GM19455 (cell line): ENCODE data around the gene ADA.

ENCODE experiments used
- ATAC-seq: cut with Tn5 transposase; IDR thresholded peaks from one replicate; pipeline ENCODE4 v1.9.1; 2021; ENCODE audit not compliant: unreplicated experiment

ADA gene

DNA sequence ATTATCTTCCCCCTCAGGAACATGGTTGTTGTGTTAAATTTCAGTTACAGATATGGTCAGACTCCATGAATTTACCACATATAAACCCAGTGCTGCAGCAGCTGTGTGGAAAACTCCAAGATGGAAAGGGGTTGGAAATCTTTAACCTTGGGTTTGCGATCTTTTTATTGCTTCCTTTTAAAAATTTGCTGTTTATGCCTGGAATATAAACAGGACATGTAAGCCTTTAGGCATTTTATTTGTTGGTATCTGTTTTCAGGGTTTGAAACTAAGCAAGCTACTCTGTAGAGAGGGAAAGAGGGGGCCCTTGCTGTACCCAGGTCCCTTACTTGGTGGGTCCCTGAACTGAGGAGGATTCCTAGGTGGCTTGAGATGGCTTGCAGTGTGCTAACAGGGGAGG lies 68.3 kb downstream of the ADA start:
- ATAC-seq = no peak

- no peak for ATAC-seq
These were observed 69.0 kb downstream of the ADA start, which contains the start of gene PKIG for GRCh38 chr20:44582311-44583025. PKIG (plus strand) TSS chr20:44582579; CDS start chr20:44614557, 31,978 bp downstream.

GRCh38 chr20:44581515-44581914 lies 70.0 kb downstream of the ADA start:
- ATAC-seq = no peak

- ATAC-seq = no peak
These were observed 70.8 kb downstream of the ADA start for GRCh38 chr20:44580581-44581268.

GRCh38 chr20:44579313-44580081 lies 72.0 kb downstream of the ADA start:
- ATAC-seq = no peak

- ATAC-seq = no peak
These were observed 75.2 kb downstream of the ADA start for GRCh38 chr20:44576297-44576696.

DNA sequence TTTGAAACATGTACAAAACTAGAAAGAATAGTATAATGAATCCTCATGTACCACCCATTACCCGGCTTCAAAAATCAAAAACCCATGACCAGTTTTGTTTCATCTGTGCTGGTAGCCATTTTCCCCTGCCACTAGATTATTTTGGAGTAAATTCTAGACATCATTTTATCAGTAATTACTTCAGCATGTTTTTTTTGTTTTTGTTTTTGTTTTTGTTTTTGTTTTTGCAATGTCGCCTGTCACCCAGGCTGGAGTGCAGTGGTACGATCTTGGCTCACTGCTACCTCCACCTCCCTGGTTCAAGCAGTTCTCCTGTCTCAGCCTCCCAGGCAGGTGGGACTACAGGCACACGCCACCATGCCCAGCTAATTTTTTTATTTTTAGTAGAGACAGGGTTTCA lies 77.1 kb downstream of the ADA start:
- ATAC-seq = no peak

DNA sequence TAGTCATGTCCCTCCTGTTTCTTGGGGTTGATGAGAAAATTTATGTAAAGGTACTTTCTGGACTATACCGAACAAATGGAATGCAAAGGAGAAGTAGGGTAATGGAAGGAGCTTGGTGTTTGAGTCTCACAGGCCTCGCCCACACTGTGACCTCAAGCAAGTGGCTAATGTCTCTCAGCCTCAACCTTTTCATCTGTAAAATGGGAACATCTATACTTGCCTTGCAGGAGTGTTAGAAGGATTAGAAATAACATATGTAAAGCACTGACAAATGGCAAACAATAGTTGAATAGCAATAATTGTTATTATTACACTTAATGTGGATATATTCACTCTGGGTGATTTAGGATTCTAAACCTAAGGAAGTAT lies 78.0 kb downstream of the ADA start:
- no peak for ATAC-seq

DNA sequence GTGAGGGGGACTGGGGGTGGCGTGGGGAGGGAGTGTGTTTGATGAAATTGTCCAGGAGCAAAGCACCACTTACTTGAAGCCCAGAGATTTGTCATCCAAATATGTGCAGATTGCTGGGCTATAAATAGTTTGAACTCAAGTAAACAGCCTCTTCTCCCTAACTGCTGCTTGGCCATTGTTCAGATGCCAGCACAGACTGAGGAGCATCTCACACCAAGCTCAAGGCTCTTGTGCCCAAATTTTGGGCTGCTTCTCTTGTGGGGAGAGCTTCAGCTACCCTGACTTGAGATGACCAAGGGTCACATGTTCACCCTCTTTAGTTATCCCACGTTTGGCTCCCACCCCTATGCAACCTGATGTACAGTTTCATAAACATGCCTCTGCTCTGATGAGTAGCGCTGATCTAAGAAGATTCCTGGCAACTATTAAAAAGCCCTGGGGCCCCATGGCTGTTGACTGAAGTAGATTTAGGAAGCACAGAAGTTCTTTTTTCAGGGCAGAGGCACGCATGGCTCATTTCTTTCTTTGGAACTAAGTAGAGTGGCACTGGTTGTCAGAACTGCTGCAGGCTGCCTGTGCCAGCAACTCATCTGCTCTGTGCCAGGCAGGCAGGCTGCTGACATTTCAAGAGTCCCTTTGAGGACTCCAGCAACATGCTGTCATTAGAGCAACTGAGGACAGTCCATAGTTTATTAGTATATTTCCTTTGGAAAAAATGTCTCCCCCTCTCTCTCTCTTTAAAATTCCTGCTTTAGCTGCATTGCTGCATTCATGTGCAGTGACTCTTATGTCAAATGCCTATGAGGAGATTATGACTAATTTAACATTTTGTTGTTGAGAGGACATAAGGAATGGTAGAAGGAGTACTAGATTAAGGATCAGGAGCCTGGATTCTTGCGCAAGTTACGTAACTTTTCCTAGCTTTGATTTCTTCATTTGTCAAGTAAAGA lies 78.7 kb downstream of the ADA start:
- ATAC-seq = no peak

DNA sequence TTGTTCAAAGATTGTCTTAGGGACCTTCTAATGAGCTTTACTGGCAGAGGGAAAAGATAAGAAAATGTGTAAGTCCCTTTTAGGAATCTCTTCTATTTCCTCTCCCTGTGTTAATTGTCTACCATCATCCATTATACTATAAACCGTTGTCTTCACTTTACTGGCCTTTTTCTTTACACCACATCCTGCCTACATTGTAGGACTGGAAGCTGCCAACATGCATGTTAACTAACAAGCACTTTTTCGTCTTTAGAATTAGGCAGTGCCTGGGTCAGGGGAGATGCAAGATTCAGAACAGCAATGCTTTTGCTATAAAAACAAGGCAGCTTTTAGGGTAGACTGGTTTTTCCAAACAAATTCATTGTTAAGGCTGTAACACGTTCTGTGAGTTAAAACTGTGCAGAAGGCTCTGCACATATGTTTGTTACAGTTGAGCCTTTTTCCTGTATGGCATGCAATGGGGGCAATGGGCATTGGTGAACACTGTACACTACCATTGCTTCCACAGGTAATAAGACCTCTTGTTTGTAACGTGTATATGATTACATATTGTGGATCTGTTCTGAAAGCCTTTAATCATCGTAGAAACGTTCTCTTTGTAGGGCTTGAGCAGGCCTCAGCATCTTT lies 80.0 kb downstream of the ADA start:
- ATAC-seq = no peak

DNA sequence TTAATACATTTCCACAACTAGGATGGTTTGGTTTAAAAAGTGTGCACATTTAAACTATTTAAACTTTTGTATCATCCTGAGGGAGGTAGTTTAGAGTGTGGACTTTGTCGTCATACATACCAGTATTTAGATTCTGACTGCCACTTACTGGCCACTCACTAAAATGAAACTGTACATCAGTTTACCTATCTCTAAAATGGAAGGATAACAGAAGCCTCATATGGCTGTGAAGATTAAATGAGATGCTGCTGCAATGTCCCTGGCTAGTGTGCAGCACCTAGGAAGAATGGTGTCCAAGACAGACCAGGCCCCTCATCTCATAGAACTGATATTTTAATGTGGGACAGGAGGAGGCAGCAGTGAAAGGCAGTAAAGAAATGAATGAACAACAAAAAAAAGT lies 81.1 kb downstream of the ADA start:
- no peak for ATAC-seq
